ENCODE data around the gene MAP4K2. TPM values are rescaled to one million over a fixed set of nuclear protein-coding genes. Genes with fewer than 3 reads are reported as not detected.

Gene MAP4K2
- total and polyA plus RNA-seq, 2 of the 4 experiments (the other 2 are of a cell fraction) = 11.7 to 16.6 TPM

DNA sequence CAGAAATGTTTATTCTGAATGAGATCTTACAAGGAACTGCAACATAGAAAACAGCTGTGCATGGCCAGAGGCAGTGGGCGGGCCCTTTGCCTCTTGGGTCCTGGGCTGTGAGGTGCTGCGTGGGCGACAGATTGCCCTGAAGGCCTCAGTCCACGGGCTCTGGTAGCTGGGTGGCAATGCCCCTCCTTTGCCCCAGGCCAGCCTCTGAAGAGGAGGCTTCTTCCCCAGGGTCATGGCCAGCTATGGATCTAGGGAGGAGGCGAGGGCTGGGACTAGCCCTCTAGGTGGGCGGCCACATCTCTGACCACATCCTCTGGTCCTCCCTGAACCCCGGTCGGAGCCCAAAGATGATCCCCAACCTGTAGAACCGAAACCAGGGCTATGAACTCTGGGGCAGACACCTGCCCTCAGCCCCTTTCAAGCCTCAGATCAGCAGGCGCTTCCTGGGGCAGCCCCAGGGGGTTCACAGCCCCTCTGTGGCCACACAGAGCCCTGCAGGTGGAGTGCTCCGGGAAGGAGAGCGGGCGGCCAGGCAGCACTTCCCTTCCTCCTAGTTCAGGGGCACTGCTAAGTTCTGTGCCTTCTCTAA lies 48.1 kb upstream of the MAP4K2 start (continued):
- TF ChIP-seq CHD1 (IDR thresholded peaks at IDR 0.05; ENCODE audit: low read depth, low read length) = no peak

DNA sequence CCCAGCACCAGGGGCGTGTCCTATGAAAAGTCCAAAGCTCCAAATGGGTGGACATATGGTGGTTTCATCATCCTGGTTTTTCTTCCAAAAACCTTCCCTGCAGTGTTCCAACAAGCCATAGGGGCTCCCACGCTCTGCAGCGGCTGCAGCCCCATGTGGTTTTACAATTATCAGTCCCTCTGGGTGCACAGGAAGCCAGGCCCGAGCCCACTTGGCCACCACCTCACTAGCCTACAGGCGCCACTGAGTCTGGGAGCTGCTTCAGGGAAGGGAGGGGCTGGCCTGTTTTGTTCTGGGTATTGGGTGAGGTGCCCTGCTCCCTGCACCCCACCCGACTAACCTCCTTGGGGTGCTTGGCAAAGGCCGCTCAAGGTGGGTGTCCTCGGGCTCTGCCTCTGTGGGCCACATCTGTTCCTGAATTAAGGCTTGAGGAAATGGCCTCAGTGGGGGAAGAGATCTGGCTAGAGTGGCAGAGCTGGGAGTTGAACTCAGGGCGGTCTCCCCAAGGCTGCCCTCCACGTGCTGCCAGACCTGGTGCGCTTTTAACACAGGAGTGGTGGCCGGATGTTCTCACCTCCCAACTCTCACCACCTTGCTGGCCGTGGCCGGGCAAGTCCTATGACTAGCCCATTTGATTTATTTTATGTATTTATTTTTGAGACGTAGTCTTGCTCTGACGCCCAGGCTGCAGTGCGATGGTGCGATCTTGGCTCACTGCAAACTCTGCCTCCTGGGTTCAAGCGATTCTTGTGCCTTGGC lies 46.8 kb upstream of the MAP4K2 start:
- Histone ChIP-seq H2AK9ac (replicated peaks; ENCODE audit: low read depth, low read length, poor library complexity) (peak overlapping the region; percentile 15), H2BK5ac (ENCODE audit: low read depth, low read length, poor library complexity, severe bottlenecking) (no peak overlapping the region), H3K4me1 (ENCODE audit: control insufficient read depth, insufficient read depth, low read length) (peaks cover 19% of the 10 kb centered on the region), H3K4me3 (ENCODE audit: insufficient read depth, low read depth, low read length) (no peak overlapping the region), H4K5ac (ENCODE audit: low read depth, low read length) (no peak overlapping the region; the same call in 1 of the 2 replicates), H3K14ac (replicated peaks; ENCODE audit: low read depth, low read length) (no peak overlapping the region), H3K4me2 (ENCODE audit: low read depth, low read length) (no peak overlapping the region), H4K20me1 (ENCODE audit: insufficient read depth, low read length) (peaks cover 5% of the 10 kb centered on the region; the same call in 1 of the 2 replicates), H2AFZ (replicated peaks; ENCODE audit: low read length, poor library complexity) (peak overlapping the region; percentile 17), H4K8ac (ENCODE audit: low read depth in 2 of 2, low read length in 2 of 2) (peak overlapping the region in 1 of 2 experiments; percentile 21; a peak in 1 of 4 replicates), H3K27ac (ENCODE audit: insufficient read depth, low read length) (peak overlapping the region; percentile 4; the same call in 1 of the 2 replicates), H2BK20ac (ENCODE audit: low read depth, low read length) (no peak overlapping the region), H3K9me1 (ENCODE audit: insufficient read depth, low read length) (peaks cover 11% of the 10 kb centered on the region), H3K23ac (ENCODE audit: low read depth, low read length) (no peak overlapping the region), H3K36me3 (ENCODE audit: control insufficient read depth, insufficient read depth, low read length) (peaks cover 16% of the 10 kb centered on the region), H2BK15ac (ENCODE audit: low read depth, low read length) (no peak overlapping the region; the same call in 2 of the 3 replicates), H3K18ac (ENCODE audit: low read depth, low read length) (no peak overlapping the region), H3K9me3 (ENCODE audit: control insufficient read depth, insufficient read depth, low read length) (no peaks in the 10 kb centered on the region), H3K56ac (ENCODE audit: extremely low read depth, insufficient read depth, low read length) (no peak overlapping the region), H3K79me1 (ENCODE audit: low read depth in 1 of 2, low read length in 2 of 2) (peaks cover 11 to 53% of the 10 kb centered on the region in 2 experiments; a peak in 3 of 4 replicates), H4K91ac (ENCODE audit: insufficient read depth, low read depth, low read length) (no peak overlapping the region), H2AK5ac (ENCODE audit: low read depth, low read length) (peak overlapping the region; percentile 56), H3K9ac (ENCODE audit: low read depth, low read length) (no peak overlapping the region), H2BK120ac (ENCODE audit: low read depth, low read length) (no peak overlapping the region), H3K4ac (ENCODE audit: low read depth, low read length) (peak overlapping the region; percentile 51), H3K27me3 (ENCODE audit: control insufficient read depth, insufficient read depth, low read length) (no peaks in the 10 kb centered on the region)
- dilution Hi-C loops (cut with HindIII; ENCODE audit: low sequenced_read_pairs, unreplicated experiment) (no loop called here), in situ Hi-C loops (cut with MboI; ENCODE audit: low sequenced_read_pairs) (loop anchor here (5.0 to 10.0 kb wide), 2 partner anchors 43 to 155 kb away; no protein-coding TSS in a partner anchor), intact Hi-C loops (cut with micrococcal nuclease) (loop anchor here (5.0 kb wide), 1 partner anchor 148 kb away; the partner anchor contains the start of gene BATF2)
- ATAC-seq (ENCODE audit: low read depth) (no peak), DNase-seq (no peak)
- ChIA-PET POLR2A (ENCODE audit: unreplicated experiment) (interaction anchor here (1.6 kb wide), 1 partner anchor 28 kb away, joined by 6 read pairs; no protein-coding TSS in a partner anchor), CTCF (interaction anchor here (1.4 to 3.1 kb wide), 2 partner anchors 19 to 44 kb away, joined by 4 to 14 read pairs; no protein-coding TSS in a partner anchor)
- BruUV-seq (replicated peaks) = no TSS peak
- WGBS, 2 experiments (ENCODE audit: extremely low coverage in 2 of 2, insufficient read length in 1 of 2) = no CpG with 5 or more reads among the region's 19 CpGs
- TF ChIP-seq MAZ (IDR thresholded peaks at IDR 0.05; ENCODE audit: borderline replicate concordance, low read depth, low read length) (no peak), ELK1 (IDR thresholded peaks at IDR 0.05; ENCODE audit: borderline replicate concordance, low read depth, low read length) (no peak), CEBPB (IDR thresholded peaks at IDR 0.05; ENCODE audit: low read depth, low read length) (no peak), MAFK (IDR thresholded peaks at IDR 0.05; ENCODE audit: low read depth, low read length) (no peak), FOS (IDR thresholded peaks at IDR 0.05; ENCODE audit: low read depth, low read length) (no peak), RAD21 (IDR thresholded peaks at IDR 0.05; ENCODE audit: low read length) (peak; percentile 26; the same call in 1 of the 2 replicates), POLR2A (IDR thresholded peaks at IDR 0.05; ENCODE audit: low read depth, low read length) (no peak), BHLHE40 (IDR thresholded peaks at IDR 0.05; ENCODE audit: low read depth, low read length) (no peak), CHD1 (IDR thresholded peaks at IDR 0.05; ENCODE audit: low read depth, low read length) (no peak), NFE2L2 (IDR thresholded peaks at IDR 0.05; ENCODE audit: low read depth, low read length) (no peak), RFX5 (IDR thresholded peaks at IDR 0.05; ENCODE audit: low read depth, low read length) (no peak)
- TF ChIP-seq, protein P1, sequence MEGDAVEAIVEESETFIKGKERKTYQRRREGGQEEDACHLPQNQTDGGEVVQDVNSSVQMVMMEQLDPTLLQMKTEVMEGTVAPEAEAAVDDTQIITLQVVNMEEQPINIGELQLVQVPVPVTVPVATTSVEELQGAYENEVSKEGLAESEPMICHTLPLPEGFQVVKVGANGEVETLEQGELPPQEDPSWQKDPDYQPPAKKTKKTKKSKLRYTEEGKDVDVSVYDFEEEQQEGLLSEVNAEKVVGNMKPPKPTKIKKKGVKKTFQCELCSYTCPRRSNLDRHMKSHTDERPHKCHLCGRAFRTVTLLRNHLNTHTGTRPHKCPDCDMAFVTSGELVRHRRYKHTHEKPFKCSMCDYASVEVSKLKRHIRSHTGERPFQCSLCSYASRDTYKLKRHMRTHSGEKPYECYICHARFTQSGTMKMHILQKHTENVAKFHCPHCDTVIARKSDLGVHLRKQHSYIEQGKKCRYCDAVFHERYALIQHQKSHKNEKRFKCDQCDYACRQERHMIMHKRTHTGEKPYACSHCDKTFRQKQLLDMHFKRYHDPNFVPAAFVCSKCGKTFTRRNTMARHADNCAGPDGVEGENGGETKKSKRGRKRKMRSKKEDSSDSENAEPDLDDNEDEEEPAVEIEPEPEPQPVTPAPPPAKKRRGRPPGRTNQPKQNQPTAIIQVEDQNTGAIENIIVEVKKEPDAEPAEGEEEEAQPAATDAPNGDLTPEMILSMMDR (conservative IDR thresholded peaks at IDR 0.05; ENCODE audit: low read depth, low read length) = peak; percentile 33; the same call in 1 of the 2 replicates

Data from IMR-90 (cell line).